DOHH2 (cell line): Measurements from ENCODE around the gene CDH4.

Experiments
- H3F3A ChIP-seq: fragments of 200-600 bp; sonication (generic), shearing (Covaris generic); 2 replicates; pipeline ENCODE4 v1.6.0; 2016; ENCODE audit warnings: antibody characterized with exemption, mild to moderate bottlenecking; ENCODE audit not compliant: control insufficient read depth, insufficient read depth
- H3K27ac ChIP-seq: fragments of 200-600 bp; sonication (generic); 2 replicates; pipeline ENCODE4 v1.5.1; 2014; ENCODE audit warnings: low read depth, mild to moderate bottlenecking, low read length, moderate library complexity
- H3K27me3 ChIP-seq: fragments of 200-600 bp; sonication (generic); 2 replicates; pipeline ENCODE4 v1.6.1; 2014; ENCODE audit warnings: mild to moderate bottlenecking, low read length, mixed read lengths; ENCODE audit not compliant: control insufficient read depth
- H3K36me3 ChIP-seq: fragments of 200-600 bp; sonication (generic); 2 replicates; pipeline ENCODE4 v1.6.1; 2014; ENCODE audit warnings: mild to moderate bottlenecking, low read length, moderate library complexity, mixed read lengths; ENCODE audit not compliant: control insufficient read depth
- H3K4me1 ChIP-seq: fragments of 200-600 bp; sonication (generic); 2 replicates; pipeline ENCODE4 v1.6.1; 2014; ENCODE audit warnings: mild to moderate bottlenecking, low read length, mixed read lengths; ENCODE audit not compliant: control insufficient read depth
- H3K4me2 ChIP-seq: fragments of 200-600 bp; sonication (generic); 2 replicates; pipeline ENCODE4 v1.6.0; 2014; ENCODE audit warnings: mild to moderate bottlenecking, low read length, moderate library complexity
- H3K4me3 ChIP-seq: fragments of 200-600 bp; sonication (generic); 2 replicates; pipeline ENCODE4 v1.5.1; 2014; ENCODE audit warnings: mild to moderate bottlenecking, low read length, mixed read lengths
- H3K79me2 ChIP-seq: fragments of 200-600 bp; sonication (generic); 2 replicates; pipeline ENCODE4 v1.6.1; 2014; ENCODE audit warnings: mild to moderate bottlenecking, low read length, mixed read lengths; ENCODE audit not compliant: control insufficient read depth
- H3K9me2 ChIP-seq: fragments of 200-600 bp; sonication (generic); replicated peaks from 2 replicates; pipeline ENCODE4 v1.6.1; 2014; ENCODE audit warnings: mild to moderate bottlenecking, low read length, mixed read lengths; ENCODE audit not compliant: control insufficient read depth
- H3K9me3 ChIP-seq: fragments of 200-600 bp; sonication (generic); 2 replicates; pipeline ENCODE4 v1.6.1; 2014; ENCODE audit warnings: antibody characterized with exemption, low read length, mixed read lengths; ENCODE audit not compliant: control insufficient read depth, insufficient read depth
- H4K20me1 ChIP-seq: fragments of 200-600 bp; sonication (generic); 2 replicates; pipeline ENCODE4 v1.6.0; 2014; ENCODE audit warnings: low read depth, mild to moderate bottlenecking, antibody characterized with exemption, low read length, moderate library complexity; ENCODE audit not compliant: control insufficient read depth, insufficient read depth
- CTCF ChIP-seq: fragments of 200-600 bp; sonication (generic); IDR thresholded peaks from one replicate; pipeline ENCODE4 v1.5.1; 2014; ENCODE audit warnings: antibody characterized with exemption, mild to moderate bottlenecking, low read depth, low read length; ENCODE audit not compliant: poor library complexity, severe bottlenecking
- EZH2phosphoT487 ChIP-seq: fragments of 200-600 bp; sonication (generic); IDR thresholded peaks from 2 replicates; pipeline ENCODE4 v1.6.1; 2017; ENCODE audit warnings: borderline replicate concordance, mild to moderate bottlenecking, antibody characterized with exemption, low read length, moderate library complexity, mixed read lengths

Gene CDH4

DNA sequence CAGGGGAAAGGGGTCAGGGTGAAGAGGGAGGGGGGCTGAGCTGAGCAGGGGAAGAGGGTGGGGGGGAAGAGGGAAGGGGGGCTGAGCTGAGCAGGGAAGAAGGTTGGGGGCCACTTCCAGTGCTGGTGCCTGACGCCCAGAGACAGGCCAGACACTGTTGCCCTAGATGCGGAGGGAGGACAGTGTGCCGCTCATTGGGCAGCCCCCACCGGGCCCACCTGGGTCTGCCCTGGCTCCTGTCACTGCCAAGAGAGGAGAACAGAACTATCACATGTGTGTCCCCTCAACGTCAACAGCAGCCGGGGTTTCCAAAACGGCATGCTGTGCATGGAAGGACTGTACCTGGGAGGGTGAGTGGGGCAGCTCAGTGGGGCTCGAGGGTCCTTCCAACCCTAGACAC, 342.1 kb downstream of the CDH4 start:
- TF ChIP-seq CTCF (no peak), EZH2phosphoT487 (no peak)
- Histone ChIP-seq H3K4me3 (no peak overlapping the region), H3F3A (no peaks in the 10 kb centered on the region), H3K27me3 (no peaks in the 10 kb centered on the region), H4K20me1 (no peaks in the 10 kb centered on the region), H3K9me3 (peaks cover 10% of the 10 kb centered on the region; the same call in 1 of the 2 replicates), H3K4me2 (no peak overlapping the region), H3K36me3 (no peaks in the 10 kb centered on the region), H3K27ac (no peak overlapping the region), H3K4me1 (no peaks in the 10 kb centered on the region), H3K79me2 (no peaks in the 10 kb centered on the region), H3K9me2 (no peaks in the 10 kb centered on the region)

DNA sequence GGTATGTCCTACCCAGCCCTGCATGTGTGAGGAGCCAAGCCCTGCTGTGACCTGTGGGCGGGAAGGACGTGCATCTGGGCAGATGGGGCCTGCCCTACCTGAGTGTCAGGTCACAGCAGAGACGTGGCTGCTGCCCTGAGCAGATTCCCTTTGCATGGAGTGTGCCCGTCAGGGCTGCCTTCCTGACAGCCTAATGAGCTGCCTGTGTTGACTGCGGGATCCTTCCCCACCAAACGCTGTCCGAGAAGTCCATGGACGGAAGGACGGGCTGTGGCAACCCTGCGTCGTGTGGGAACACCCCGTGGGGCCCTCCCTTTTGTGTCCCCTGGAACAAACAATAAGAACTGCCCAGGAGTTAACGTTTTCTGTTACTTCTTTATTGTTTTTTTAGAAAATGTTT, 343.2 kb downstream of the CDH4 start:
- H3K4me3 ChIP-seq, result no peak overlapping the region
- TF ChIP-seq EZH2phosphoT487, result no peak
- TF ChIP-seq CTCF, result no peak
- H3K36me3 ChIP-seq, result no peaks in the 10 kb centered on the region
- H3K27ac ChIP-seq, result no peak overlapping the region
- no peaks in the 10 kb centered on the region for H3K27me3 ChIP-seq
- no peaks in the 10 kb centered on the region for H4K20me1 ChIP-seq
- H3K9me3 ChIP-seq, result peaks cover 10% of the 10 kb centered on the region; the same call in 1 of the 2 replicates
- H3F3A ChIP-seq, result no peaks in the 10 kb centered on the region
- H3K9me2 ChIP-seq, result no peaks in the 10 kb centered on the region
- no peak overlapping the region for H3K4me2 ChIP-seq
- H3K79me2 ChIP-seq, result no peaks in the 10 kb centered on the region
- no peaks in the 10 kb centered on the region for H3K4me1 ChIP-seq

DNA sequence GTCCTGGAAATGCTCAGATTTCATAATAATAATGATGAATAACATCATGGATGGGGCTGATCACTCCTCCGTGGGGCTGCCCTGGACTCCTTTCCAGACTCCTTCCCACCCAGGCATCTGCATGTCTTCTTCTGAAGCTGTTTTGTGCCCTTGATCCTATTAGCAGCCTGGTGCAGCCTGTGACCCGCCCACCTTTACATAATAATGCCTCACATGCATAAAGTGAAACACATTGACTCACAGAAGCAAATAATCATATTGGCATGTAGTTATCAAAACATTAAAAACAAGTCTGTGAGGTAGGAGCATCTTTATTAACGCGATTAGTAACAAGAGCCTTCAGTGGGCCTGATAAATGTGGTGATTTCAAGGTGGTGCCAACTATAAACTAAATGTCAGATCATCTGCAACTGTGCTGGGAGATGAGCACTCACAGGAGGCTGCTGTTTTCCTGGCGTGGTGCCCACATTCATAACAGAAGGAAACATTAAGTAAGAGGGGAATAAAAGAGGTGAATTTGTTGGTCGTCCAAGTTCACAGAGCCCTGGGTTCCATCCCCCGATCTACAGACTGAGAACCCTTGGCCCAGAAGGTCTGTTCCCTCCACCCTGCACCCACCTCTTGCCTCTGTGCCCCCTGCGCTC, 344.7 kb downstream of the CDH4 start:
- Histone ChIP-seq H3F3A (no peaks in the 10 kb centered on the region), H3K79me2 (no peaks in the 10 kb centered on the region), H3K4me2 (no peak overlapping the region), H3K9me2 (no peaks in the 10 kb centered on the region), H3K36me3 (no peaks in the 10 kb centered on the region), H3K4me3 (no peak overlapping the region), H3K4me1 (no peaks in the 10 kb centered on the region), H4K20me1 (no peaks in the 10 kb centered on the region), H3K9me3 (peaks cover 10% of the 10 kb centered on the region; the same call in 1 of the 2 replicates), H3K27ac (no peak overlapping the region), H3K27me3 (no peaks in the 10 kb centered on the region)
- TF ChIP-seq CTCF (no peak), EZH2phosphoT487 (no peak)
